Upper lobe of left lung (tissue), 6 donors: Measurements from ENCODE around the gene BFSP2. TPM values are rescaled to one million over a fixed set of nuclear protein-coding genes. Genes with fewer than 3 reads are reported as not detected.

Source experiments
- ATAC-seq, 2 donors: fragments of 200-7000 bp; cut with Tn5 transposase; one replicate each; pipeline ENCODE4 v1.9.1; 2022; ENCODE audit warnings: mild to moderate bottlenecking in 2 of 2, moderate library complexity in 2 of 2; ENCODE audit not compliant: low FRiP score in 2 of 2
- DNase-seq, 2 donors: peaks; one replicate each; pipeline ENCODE4 v3.0.0-alpha.2; 2019 to 2020
- H3K27ac ChIP-seq, 4 donors: fragments of 200-600 bp; sonication (generic); one replicate each; pipeline ENCODE4 v1.5.1; 2016 to 2019
- H3K27me3 ChIP-seq, 4 donors: fragments of 200-600 bp; sonication (generic); one replicate each; pipeline ENCODE4 v1.5.1; 2017 to 2019
- H3K36me3 ChIP-seq, 4 donors: fragments of 200-600 bp; sonication (generic); one replicate each; pipeline ENCODE4 v1.5.1; 2016 to 2019
- H3K4me1 ChIP-seq, 4 donors: fragments of 200-600 bp; sonication (generic); one replicate each; pipeline ENCODE4 v1.5.1; 2018 to 2019
- H3K4me3 ChIP-seq, 4 donors: fragments of 200-600 bp; sonication (generic); one replicate each; pipeline ENCODE4 v1.5.1; 2017 to 2019; ENCODE audit warnings: mild to moderate bottlenecking in 2 of 4, moderate library complexity in 1 of 4
- H3K9me3 ChIP-seq, 4 donors: fragments of 200-600 bp; sonication (generic); one replicate each; pipeline ENCODE4 v1.5.1; 2018 to 2019
- EP300 ChIP-seq, 4 donors: sonication (generic); formaldehyde crosslinking; IDR thresholded peaks; one replicate each; pipeline ENCODE4 v1.5.1; 2017; ENCODE audit warnings: antibody characterized with exemption in 4 of 4, control low read depth in 2 of 4
- POLR2A ChIP-seq, 4 donors: fragments of 450-650 bp; IDR thresholded peaks; one replicate each; pipeline ENCODE4 v1.5.1; 2016 to 2017; ENCODE audit warnings: antibody characterized with exemption in 4 of 4, mild to moderate bottlenecking in 2 of 4
- POLR2AphosphoS5 ChIP-seq, 2 donors: sonication (generic); formaldehyde crosslinking; IDR thresholded peaks; one replicate each; pipeline ENCODE4 v1.5.1; 2017; ENCODE audit warnings: antibody characterized with exemption in 2 of 2
- WGBS, 2 donors: methylation state at CpG; one replicate each; pipeline ENCODE4 v1.1.5; 2017 to 2018; 5-methylcytosine and 5-hydroxymethylcytosine counted together
- total RNA-seq, 6 donors: library from RNA; depleted of rRNA in 4 of 6; stranded (reverse); fragments of >200 nt in 4 of 6; gene quantifications; one replicate each; pipeline versions ENCODE4 v1.1.0 to v1.2.1, GENCODE V29; 2016 to 2021
- TF ChIP-seq, protein P1 (sequence below), 6 experiments: fragments of 450-650 bp in 4 of 6; fragments of 200-600 bp in 2 of 6; sonication (generic) in 2 of 6; IDR thresholded peaks; one replicate each; pipeline ENCODE4 v1.5.1; 2016 to 2019; ENCODE audit warnings: antibody characterized with exemption in 6 of 6
- donor health status: DM: no; HTN: no; CAD: no; lungs with moderate emphysema.
- donor health status: DM: no; HTN: yes; CAD: no; lungs with severe emphysema.

Gene BFSP2
- total RNA-seq, 6 donors from 2014 or later, result 0.69 TPM; not detected in 5

GRCh38 chr3:133384331-133385027 lies 15.4 kb upstream of the BFSP2 start:
- Histone ChIP-seq H3K36me3 (peaks cover 0 to 7% (median 2%) of the 10 kb centered on the region in 4 donors), H3K27me3 (no peaks in the 10 kb centered on the region), H3K27ac (no peak overlapping the region), H3K4me1 (peaks cover 7 to 24% (median 17%) of the 10 kb centered on the region in 4 donors), H3K9me3 (no peaks in the 10 kb centered on the region), H3K4me3 (peak overlapping the region in 1 of 4 donors; percentile 4)
- peak; percentile 27 to 59 for DNase-seq
- 26 to 30% methylated on average over 10 to 13 of the region's 13 CpGs for WGBS, 2 donors
- peak; percentile 69 for ATAC-seq
- no peak for TF ChIP-seq POLR2AphosphoS5 (IDR thresholded peaks at IDR 0.05)
- no peak for TF ChIP-seq POLR2A (IDR thresholded peaks at IDR 0.05)
- no peak for TF ChIP-seq EP300 (IDR thresholded peaks at IDR 0.05)
- TF ChIP-seq, protein P1, sequence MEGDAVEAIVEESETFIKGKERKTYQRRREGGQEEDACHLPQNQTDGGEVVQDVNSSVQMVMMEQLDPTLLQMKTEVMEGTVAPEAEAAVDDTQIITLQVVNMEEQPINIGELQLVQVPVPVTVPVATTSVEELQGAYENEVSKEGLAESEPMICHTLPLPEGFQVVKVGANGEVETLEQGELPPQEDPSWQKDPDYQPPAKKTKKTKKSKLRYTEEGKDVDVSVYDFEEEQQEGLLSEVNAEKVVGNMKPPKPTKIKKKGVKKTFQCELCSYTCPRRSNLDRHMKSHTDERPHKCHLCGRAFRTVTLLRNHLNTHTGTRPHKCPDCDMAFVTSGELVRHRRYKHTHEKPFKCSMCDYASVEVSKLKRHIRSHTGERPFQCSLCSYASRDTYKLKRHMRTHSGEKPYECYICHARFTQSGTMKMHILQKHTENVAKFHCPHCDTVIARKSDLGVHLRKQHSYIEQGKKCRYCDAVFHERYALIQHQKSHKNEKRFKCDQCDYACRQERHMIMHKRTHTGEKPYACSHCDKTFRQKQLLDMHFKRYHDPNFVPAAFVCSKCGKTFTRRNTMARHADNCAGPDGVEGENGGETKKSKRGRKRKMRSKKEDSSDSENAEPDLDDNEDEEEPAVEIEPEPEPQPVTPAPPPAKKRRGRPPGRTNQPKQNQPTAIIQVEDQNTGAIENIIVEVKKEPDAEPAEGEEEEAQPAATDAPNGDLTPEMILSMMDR (IDR thresholded peaks at IDR 0.05), result peak; percentile 62 to 89 (median 80)

- TF ChIP-seq EP300 (IDR thresholded peaks at IDR 0.05) (no peak), POLR2AphosphoS5 (IDR thresholded peaks at IDR 0.05) (no peak)
- TF ChIP-seq, protein P1 (IDR thresholded peaks at IDR 0.05), result no peak
- Histone ChIP-seq H3K27me3 (no peaks in the 10 kb centered on the region), H3K9me3 (no peaks in the 10 kb centered on the region), H3K27ac (no peak overlapping the region), H3K4me1 (peaks cover 7 to 24% (median 17%) of the 10 kb centered on the region in 4 donors), H3K36me3 (peaks cover 0 to 8% (median 2%) of the 10 kb centered on the region in 4 donors), H3K4me3 (no peak overlapping the region)
- ATAC-seq (no peak), DNase-seq (no peak)
These were observed 13.0 kb upstream of the BFSP2 start for GRCh38 chr3:133386876-133387275.

DNA sequence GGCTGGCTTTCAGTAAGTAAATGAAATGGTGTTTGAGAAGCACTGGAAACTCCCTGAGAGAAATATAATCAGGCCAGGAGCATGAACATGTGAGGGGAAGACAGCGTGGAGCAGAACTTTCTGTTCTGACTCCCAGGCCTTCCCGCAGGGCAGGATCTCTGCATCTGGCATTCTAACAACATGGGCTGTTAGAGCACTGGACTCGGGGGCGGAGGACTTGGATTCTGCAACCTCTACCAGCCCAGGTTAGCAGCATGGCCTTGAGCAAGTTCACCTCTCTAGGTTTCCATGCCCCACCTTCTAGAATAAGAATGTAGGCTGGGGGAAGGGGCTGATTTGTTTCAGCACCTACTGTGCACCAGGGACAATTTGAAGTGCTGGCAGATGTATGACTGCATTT lies 12.5 kb upstream of the BFSP2 start:
- no peaks in the 10 kb centered on the region for H3K9me3 ChIP-seq
- DNase-seq, result no peak
- TF ChIP-seq EP300 (IDR thresholded peaks at IDR 0.05), result no peak
- TF ChIP-seq, protein P1 (IDR thresholded peaks at IDR 0.05), result no peak
- no peak for TF ChIP-seq POLR2A (IDR thresholded peaks at IDR 0.05)
- no peak for TF ChIP-seq POLR2AphosphoS5 (IDR thresholded peaks at IDR 0.05)
- H3K36me3 ChIP-seq, result peaks cover 0 to 8% (median 2%) of the 10 kb centered on the region in 4 donors
- no peak overlapping the region for H3K27ac ChIP-seq
- 91 to 96% methylated on average over 2 to 4 of the region's 4 CpGs for WGBS, 2 donors
- no peak overlapping the region for H3K4me3 ChIP-seq
- H3K27me3 ChIP-seq, result no peaks in the 10 kb centered on the region
- ATAC-seq, result no peak
- H3K4me1 ChIP-seq, result peaks cover 7 to 23% (median 15%) of the 10 kb centered on the region in 4 donors

- Histone ChIP-seq H3K36me3 (peaks cover 0 to 8% (median 2%) of the 10 kb centered on the region in 4 donors), H3K4me1 (peaks cover 7 to 10% (median 8%) of the 10 kb centered on the region in 4 donors), H3K4me3 (no peak overlapping the region), H3K9me3 (no peaks in the 10 kb centered on the region), H3K27me3 (no peaks in the 10 kb centered on the region), H3K27ac (no peak overlapping the region)
- WGBS, 2 donors, result 50 to 100% methylated on average over 1 to 2 of the region's 4 CpGs
- DNase-seq (peak in 1 of 2 donors; percentile 50), ATAC-seq (no peak)
- TF ChIP-seq, protein P1 (IDR thresholded peaks at IDR 0.05), result no peak
- TF ChIP-seq EP300 (IDR thresholded peaks at IDR 0.05), result no peak
These were observed 11.0 kb upstream of the BFSP2 start for GRCh38 chr3:133388696-133389395.
